ENCODE data around the gene TRAF6. TPM values are rescaled to one million over a fixed set of nuclear protein-coding genes. Genes with fewer than 3 reads are reported as not detected.

The TRAF6 gene
- total and polyA plus RNA-seq, 2 donors: 5.0 to 11.9 TPM

DNA sequence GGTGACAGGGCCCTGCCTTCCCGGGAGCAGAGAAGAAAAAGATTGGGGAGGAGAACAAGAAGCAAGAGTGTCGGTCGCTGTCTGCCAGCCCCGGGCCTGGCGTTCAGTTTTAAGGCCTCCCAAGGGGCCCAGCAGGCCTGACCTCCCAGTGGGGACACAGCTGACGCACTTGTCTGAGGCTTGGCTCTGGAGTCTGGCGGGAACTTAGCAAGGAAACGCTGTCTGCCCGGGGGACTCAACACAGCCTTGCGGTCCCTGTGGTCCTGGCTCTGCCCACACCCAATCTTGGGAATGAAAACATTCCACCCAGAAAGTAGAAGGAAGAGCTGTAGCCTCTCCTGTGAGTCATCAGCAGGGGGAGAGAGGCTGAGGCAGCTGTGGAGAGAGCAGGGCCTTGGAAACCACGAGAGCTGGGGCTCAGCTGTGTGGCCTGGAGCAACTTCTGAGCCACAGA lies 54.4 kb downstream of the TRAF6 start:
- no peak for DNase-seq (ENCODE audit: low read depth in 6 of 9, low spot score in 9 of 9)
- Histone ChIP-seq H3K4me1 (ENCODE audit: control insufficient read depth in 2 of 2, insufficient read depth in 2 of 2, low read length in 2 of 2) (peaks cover 17 to 67% of the 10 kb centered on the region in 2 donors), H3K36me3 (ENCODE audit: control insufficient read depth in 2 of 2, insufficient read depth in 2 of 2, low read length in 1 of 2) (no peaks in the 10 kb centered on the region), H3K27me3 (ENCODE audit: control insufficient read depth in 2 of 2, insufficient read depth in 1 of 2, low read length in 1 of 2) (no peaks in the 10 kb centered on the region), H3K9me3 (ENCODE audit: control insufficient read depth in 2 of 2, insufficient read depth in 1 of 2, low read length in 1 of 2) (peaks cover 0 to 3% of the 10 kb centered on the region in 2 donors), H3K27ac (ENCODE audit: low read depth in 1 of 2, low read length in 1 of 2) (no peak overlapping the region), H3K4me3 (ENCODE audit: low read length in 2 of 2) (no peak overlapping the region)
- 86% methylated on average over 11 of the region's 11 CpGs for WGBS

DNA sequence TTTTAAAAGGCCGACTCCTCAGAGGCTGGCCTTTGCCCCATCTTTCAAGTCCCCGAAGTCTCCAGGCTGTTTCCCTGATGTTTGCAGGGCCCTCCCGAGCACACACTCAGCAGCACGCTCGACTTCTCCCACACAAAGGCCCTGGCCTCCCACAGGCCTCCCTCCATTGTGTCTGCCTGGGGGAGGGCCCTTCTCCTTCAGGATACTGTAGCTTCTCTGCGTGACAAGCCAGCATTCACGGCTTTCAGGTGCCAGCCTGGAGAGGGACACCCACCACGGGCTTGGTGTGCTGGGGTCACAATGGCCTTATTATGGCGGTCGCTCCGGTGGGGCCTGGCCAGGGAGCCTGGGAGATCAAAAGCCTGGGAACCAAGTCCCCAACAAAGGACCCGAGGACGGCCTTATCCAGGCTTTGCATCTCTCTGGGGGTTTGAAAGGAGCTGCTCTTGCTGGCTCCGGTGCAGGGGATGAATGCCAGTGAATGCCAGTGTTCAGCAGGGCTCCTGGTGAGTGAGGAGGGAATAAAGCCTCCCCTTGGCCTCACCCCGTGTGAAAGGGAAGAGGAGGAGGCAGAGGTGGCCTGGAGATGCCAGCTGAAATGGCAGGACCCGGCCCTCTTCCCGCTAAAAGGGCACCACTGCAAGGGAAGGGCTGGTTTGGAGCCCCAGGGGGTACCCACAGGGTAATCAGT lies 55.0 kb downstream of the TRAF6 start:
- Histone ChIP-seq H3K9me3 (ENCODE audit: control insufficient read depth in 2 of 2, insufficient read depth in 1 of 2, low read length in 1 of 2) (peaks cover 0 to 3% of the 10 kb centered on the region in 2 donors), H3K36me3 (ENCODE audit: control insufficient read depth in 2 of 2, insufficient read depth in 2 of 2, low read length in 1 of 2) (no peaks in the 10 kb centered on the region), H3K4me3 (ENCODE audit: low read length in 2 of 2) (no peak overlapping the region), H3K4me1 (ENCODE audit: control insufficient read depth in 2 of 2, insufficient read depth in 2 of 2, low read length in 2 of 2) (peaks cover 22 to 67% of the 10 kb centered on the region in 2 donors), H3K27ac (ENCODE audit: low read depth in 1 of 2, low read length in 1 of 2) (no peak overlapping the region), H3K27me3 (ENCODE audit: control insufficient read depth in 2 of 2, insufficient read depth in 1 of 2, low read length in 1 of 2) (no peaks in the 10 kb centered on the region)
- DNase-seq (ENCODE audit: low read depth in 6 of 9, low spot score in 9 of 9): no peak
- 97% methylated on average over 17 of the region's 17 CpGs for WGBS

DNA sequence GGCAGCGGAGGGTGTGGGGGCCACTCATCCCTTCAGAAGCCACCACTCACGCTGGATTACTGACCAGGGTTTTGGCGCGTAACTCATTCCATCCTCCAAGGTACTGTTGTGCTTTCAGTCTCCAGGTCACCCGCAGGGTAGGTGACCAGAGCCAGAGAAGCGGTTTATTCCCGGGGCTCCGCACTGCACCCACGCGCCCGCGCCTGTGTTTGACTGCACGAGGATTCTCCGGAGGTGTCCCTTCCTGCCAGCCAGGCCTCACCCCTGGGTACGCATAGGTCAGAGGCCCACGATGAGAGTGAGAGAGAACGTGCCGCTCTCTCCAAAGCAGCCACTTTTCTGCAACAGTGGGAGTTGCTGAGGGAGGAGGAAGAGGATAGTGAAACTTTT lies 55.5 kb downstream of the TRAF6 start:
- DNase-seq (ENCODE audit: low read depth in 6 of 9, low spot score in 9 of 9): no peak
- H3K4me3 ChIP-seq (ENCODE audit: low read length in 2 of 2): no peak overlapping the region
- H3K27me3 ChIP-seq (ENCODE audit: control insufficient read depth in 2 of 2, insufficient read depth in 1 of 2, low read length in 1 of 2): no peaks in the 10 kb centered on the region
- H3K9me3 ChIP-seq (ENCODE audit: control insufficient read depth in 2 of 2, insufficient read depth in 1 of 2, low read length in 1 of 2): peaks cover 0 to 3% of the 10 kb centered on the region in 2 donors
- peaks cover 26 to 73% of the 10 kb centered on the region in 2 donors for H3K4me1 ChIP-seq (ENCODE audit: control insufficient read depth in 2 of 2, insufficient read depth in 2 of 2, low read length in 2 of 2)
- H3K27ac ChIP-seq (ENCODE audit: low read depth in 1 of 2, low read length in 1 of 2): no peak overlapping the region
- H3K36me3 ChIP-seq (ENCODE audit: control insufficient read depth in 2 of 2, insufficient read depth in 2 of 2, low read length in 1 of 2): no peaks in the 10 kb centered on the region
- WGBS: 95% methylated on average over 18 of the region's 18 CpGs

DNA sequence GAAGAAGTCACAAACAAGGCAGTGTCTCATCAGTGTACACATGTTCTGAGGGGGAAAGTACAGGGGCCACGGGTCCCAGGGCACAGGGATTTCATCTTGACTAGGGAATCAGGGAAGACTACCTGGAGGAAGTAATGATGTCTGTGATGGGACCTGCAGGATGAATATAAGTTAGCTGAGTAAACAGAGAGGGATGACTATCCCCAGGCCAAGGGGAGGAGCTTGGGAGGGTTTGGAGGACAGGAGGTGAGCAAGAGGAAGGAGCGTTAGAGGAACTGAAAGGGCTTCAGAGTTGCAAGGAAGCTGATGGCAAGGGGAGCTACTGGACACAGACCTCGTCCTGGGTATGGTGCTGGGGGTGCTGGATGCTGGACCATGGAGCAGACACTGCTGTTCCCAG lies 56.4 kb downstream of the TRAF6 start:
- no peaks in the 10 kb centered on the region for H3K27me3 ChIP-seq (ENCODE audit: control insufficient read depth in 2 of 2, insufficient read depth in 1 of 2, low read length in 1 of 2)
- peak overlapping the region in 1 of 2 donors; percentile 4 for H3K27ac ChIP-seq (ENCODE audit: low read depth in 1 of 2, low read length in 1 of 2)
- H3K36me3 ChIP-seq (ENCODE audit: control insufficient read depth in 2 of 2, insufficient read depth in 2 of 2, low read length in 1 of 2): no peaks in the 10 kb centered on the region
- peak in 1 of 9 donors; percentile 18 for DNase-seq (ENCODE audit: low read depth in 6 of 9, low spot score in 9 of 9)
- H3K4me1 ChIP-seq (ENCODE audit: control insufficient read depth in 2 of 2, insufficient read depth in 2 of 2, low read length in 2 of 2): peaks cover 27 to 77% of the 10 kb centered on the region in 2 donors
- peaks cover 0 to 3% of the 10 kb centered on the region in 2 donors for H3K9me3 ChIP-seq (ENCODE audit: control insufficient read depth in 2 of 2, insufficient read depth in 1 of 2, low read length in 1 of 2)
- WGBS: 69% methylated on average over 3 of the region's 3 CpGs
- no peak overlapping the region for H3K4me3 ChIP-seq (ENCODE audit: low read length in 2 of 2)

DNA sequence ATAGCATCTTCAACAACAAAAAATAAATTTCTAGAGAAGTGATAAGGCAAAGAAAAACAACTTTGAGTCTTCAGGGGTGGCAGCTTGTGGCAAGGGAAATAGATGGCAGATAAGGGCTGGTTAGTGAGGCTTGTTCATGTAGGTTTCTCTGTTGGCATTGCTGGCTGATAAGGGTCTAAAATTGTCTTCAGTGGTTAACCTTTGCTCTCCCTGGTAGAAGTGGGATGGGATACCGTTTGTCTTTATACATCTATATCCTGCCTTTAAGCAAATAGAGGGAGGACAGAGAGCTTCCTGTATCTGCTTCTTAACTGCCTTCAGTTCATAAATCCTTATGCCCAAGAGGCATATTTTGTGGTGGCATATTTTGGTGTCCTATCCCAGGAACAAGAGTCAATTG lies 57.1 kb downstream of the TRAF6 start:
- Histone ChIP-seq H3K27me3 (ENCODE audit: control insufficient read depth in 2 of 2, insufficient read depth in 1 of 2, low read length in 1 of 2) (no peaks in the 10 kb centered on the region), H3K36me3 (ENCODE audit: control insufficient read depth in 2 of 2, insufficient read depth in 2 of 2, low read length in 1 of 2) (no peaks in the 10 kb centered on the region), H3K4me3 (ENCODE audit: low read length in 2 of 2) (no peak overlapping the region), H3K4me1 (ENCODE audit: control insufficient read depth in 2 of 2, insufficient read depth in 2 of 2, low read length in 2 of 2) (peaks cover 27 to 77% of the 10 kb centered on the region in 2 donors), H3K27ac (ENCODE audit: low read depth in 1 of 2, low read length in 1 of 2) (peak overlapping the region in 1 of 2 donors; percentile 49), H3K9me3 (ENCODE audit: control insufficient read depth in 2 of 2, insufficient read depth in 1 of 2, low read length in 1 of 2) (peaks cover 0 to 3% of the 10 kb centered on the region in 2 donors)
- WGBS: 6% methylated on average over 1 of the region's 1 CpG
- DNase-seq (ENCODE audit: low read depth in 6 of 9, low spot score in 9 of 9): peak in 3 of 9 donors; percentile 17 to 53 (median 30)

DNA sequence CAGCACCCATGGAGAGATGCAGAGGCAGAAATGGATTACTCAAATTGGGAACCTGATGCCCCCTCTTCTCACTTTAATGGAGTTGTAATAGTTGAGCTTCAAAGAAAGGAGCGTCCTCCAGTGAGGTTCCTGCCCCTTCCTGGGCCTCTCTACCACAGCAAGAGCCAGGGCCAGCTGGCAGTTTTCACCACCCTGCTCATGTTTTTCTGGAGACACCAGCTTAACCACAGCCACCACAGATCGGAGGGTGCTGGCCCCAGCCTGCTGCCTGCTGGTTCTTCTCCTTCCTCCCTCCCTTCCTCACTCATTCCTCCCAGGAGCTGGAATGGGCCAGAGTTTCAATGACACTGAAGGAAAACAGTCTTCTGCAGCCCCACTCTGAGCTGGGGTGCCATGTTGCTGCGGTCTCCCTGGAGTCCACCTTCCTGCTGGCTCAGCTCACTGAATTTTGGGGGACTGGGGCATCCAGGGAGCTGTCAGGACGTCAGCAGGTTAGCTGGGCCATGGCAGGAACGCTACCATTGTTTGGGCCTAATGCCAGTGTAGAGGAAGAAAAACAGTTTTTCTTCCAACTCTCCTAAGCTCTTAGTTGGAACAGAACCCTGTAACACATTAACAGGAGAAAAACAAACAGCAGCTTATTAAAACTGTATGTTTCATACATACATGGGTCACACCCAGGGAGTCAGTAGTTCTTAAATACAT lies 57.7 kb downstream of the TRAF6 start:
- Histone ChIP-seq H3K4me1 (ENCODE audit: control insufficient read depth in 2 of 2, insufficient read depth in 2 of 2, low read length in 2 of 2) (peaks cover 27 to 77% of the 10 kb centered on the region in 2 donors), H3K27me3 (ENCODE audit: control insufficient read depth in 2 of 2, insufficient read depth in 1 of 2, low read length in 1 of 2) (no peaks in the 10 kb centered on the region), H3K27ac (ENCODE audit: low read depth in 1 of 2, low read length in 1 of 2) (peak overlapping the region in 1 of 2 donors; percentile 49), H3K36me3 (ENCODE audit: control insufficient read depth in 2 of 2, insufficient read depth in 2 of 2, low read length in 1 of 2) (no peaks in the 10 kb centered on the region), H3K9me3 (ENCODE audit: control insufficient read depth in 2 of 2, insufficient read depth in 1 of 2, low read length in 1 of 2) (peaks cover 0 to 3% of the 10 kb centered on the region in 2 donors), H3K4me3 (ENCODE audit: low read length in 2 of 2) (no peak overlapping the region)
- DNase-seq (ENCODE audit: low read depth in 6 of 9, low spot score in 9 of 9): peak in 6 of 9 donors; percentile 21 to 75 (median 36)
- WGBS: 22% methylated on average over 5 of the region's 5 CpGs

DNA sequence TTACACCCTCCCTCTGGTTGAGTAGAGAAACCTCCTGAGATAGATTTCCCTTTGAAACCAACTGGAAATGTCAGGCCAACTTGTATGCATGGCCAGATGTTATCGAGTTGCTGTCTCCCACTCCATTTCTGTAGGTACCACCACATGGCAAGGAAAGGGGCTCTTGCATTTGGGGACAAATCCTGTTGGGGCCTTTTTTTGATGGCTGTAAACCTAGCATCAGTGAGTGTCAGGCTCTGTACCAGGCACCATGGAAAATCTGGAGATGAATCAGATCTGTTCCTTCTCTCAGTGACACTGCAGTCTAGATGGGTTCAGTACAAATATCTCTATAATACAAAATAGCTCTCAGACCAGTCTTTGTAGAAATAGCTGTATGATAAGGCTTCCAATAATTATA lies 58.4 kb downstream of the TRAF6 start:
- Histone ChIP-seq H3K27ac (ENCODE audit: low read depth in 1 of 2, low read length in 1 of 2) (no peak overlapping the region), H3K4me1 (ENCODE audit: control insufficient read depth in 2 of 2, insufficient read depth in 2 of 2, low read length in 2 of 2) (peaks cover 27 to 74% of the 10 kb centered on the region in 2 donors), H3K36me3 (ENCODE audit: control insufficient read depth in 2 of 2, insufficient read depth in 2 of 2, low read length in 1 of 2) (no peaks in the 10 kb centered on the region), H3K27me3 (ENCODE audit: control insufficient read depth in 2 of 2, insufficient read depth in 1 of 2, low read length in 1 of 2) (no peaks in the 10 kb centered on the region), H3K4me3 (ENCODE audit: low read length in 2 of 2) (no peak overlapping the region), H3K9me3 (ENCODE audit: control insufficient read depth in 2 of 2, insufficient read depth in 1 of 2, low read length in 1 of 2) (peaks cover 0 to 3% of the 10 kb centered on the region in 2 donors)
- DNase-seq (ENCODE audit: low read depth in 6 of 9, low spot score in 9 of 9): peak in 1 of 9 donors; percentile 36
- whole genome bisulfite sequencing: 82% methylated on average over 1 of the region's 1 CpG

DNA sequence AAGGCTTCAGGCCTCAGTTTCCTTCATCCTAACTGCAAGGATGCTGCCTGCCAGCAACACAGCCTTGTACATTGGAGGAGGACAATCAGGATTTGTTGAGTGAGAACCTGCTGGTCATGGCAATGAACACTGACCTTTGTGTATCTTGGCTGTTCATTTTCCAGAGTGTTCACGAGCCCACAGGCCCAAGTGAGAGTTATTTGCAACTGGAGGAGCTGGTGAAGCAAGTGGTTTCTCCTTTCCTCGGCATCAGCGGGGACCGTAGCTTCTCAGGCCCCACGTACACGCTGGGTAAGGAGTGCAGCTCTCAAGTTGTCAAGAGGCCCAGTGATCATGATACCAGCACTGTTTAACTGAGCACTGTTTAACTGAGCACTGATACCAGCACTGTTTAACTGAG lies 59.0 kb downstream of the TRAF6 start:
- WGBS: 97% methylated on average over 6 of the region's 6 CpGs
- Histone ChIP-seq H3K4me3 (ENCODE audit: low read length in 2 of 2) (no peak overlapping the region), H3K27me3 (ENCODE audit: control insufficient read depth in 2 of 2, insufficient read depth in 1 of 2, low read length in 1 of 2) (no peaks in the 10 kb centered on the region), H3K27ac (ENCODE audit: low read depth in 1 of 2, low read length in 1 of 2) (no peak overlapping the region), H3K4me1 (ENCODE audit: control insufficient read depth in 2 of 2, insufficient read depth in 2 of 2, low read length in 2 of 2) (peaks cover 27 to 69% of the 10 kb centered on the region in 2 donors), H3K9me3 (ENCODE audit: control insufficient read depth in 2 of 2, insufficient read depth in 1 of 2, low read length in 1 of 2) (peaks cover 0 to 3% of the 10 kb centered on the region in 2 donors), H3K36me3 (ENCODE audit: control insufficient read depth in 2 of 2, insufficient read depth in 2 of 2, low read length in 1 of 2) (no peaks in the 10 kb centered on the region)
- DNase-seq (ENCODE audit: low read depth in 6 of 9, low spot score in 9 of 9): peak in 1 of 9 donors; percentile 7

DNA sequence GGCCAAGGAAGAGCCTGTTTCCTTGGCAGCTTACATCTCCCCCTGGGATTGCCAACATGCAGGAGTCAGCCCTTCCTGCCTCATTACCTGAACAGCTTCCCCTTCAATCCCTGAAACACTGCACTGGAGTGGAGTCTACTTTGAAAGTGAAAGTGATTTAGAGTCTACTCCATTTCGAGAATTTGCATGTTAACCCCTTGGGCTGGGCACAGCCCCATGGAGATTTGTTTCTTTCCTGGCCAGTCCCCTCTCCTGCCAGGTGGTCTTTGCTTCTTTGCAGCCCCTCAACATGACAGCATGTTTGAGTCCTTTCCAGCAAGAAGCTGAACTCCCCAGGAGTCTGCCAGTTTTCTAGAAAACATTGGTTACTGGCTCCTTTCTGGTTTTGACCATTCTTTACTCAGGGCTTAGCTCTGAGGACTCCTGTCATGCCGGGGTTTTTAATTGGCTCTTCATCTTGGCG lies 59.9 kb downstream of the TRAF6 start:
- 51% methylated on average over 3 of the region's 3 CpGs for WGBS
- peaks cover 0 to 3% of the 10 kb centered on the region in 2 donors for H3K9me3 ChIP-seq (ENCODE audit: control insufficient read depth in 2 of 2, insufficient read depth in 1 of 2, low read length in 1 of 2)
- H3K4me1 ChIP-seq (ENCODE audit: control insufficient read depth in 2 of 2, insufficient read depth in 2 of 2, low read length in 2 of 2): peaks cover 27 to 60% of the 10 kb centered on the region in 2 donors
- peak overlapping the region in 1 of 2 donors; percentile 20 for H3K27ac ChIP-seq (ENCODE audit: low read depth in 1 of 2, low read length in 1 of 2)
- peak overlapping the region in 1 of 2 donors; percentile 33 for H3K4me3 ChIP-seq (ENCODE audit: low read length in 2 of 2)
- H3K36me3 ChIP-seq (ENCODE audit: control insufficient read depth in 2 of 2, insufficient read depth in 2 of 2, low read length in 1 of 2): no peaks in the 10 kb centered on the region
- DNase-seq (ENCODE audit: low read depth in 6 of 9, low spot score in 9 of 9): peak in 1 of 9 donors; percentile 61
- no peaks in the 10 kb centered on the region for H3K27me3 ChIP-seq (ENCODE audit: control insufficient read depth in 2 of 2, insufficient read depth in 1 of 2, low read length in 1 of 2)

All from thymus (tissue), 11 donors.